HG02763 (cell line): ENCODE measurements around the gene COA1.
"Not testable (repeated sequence)": the region's sequence is repeated elsewhere in the genome, so short reads cannot be mapped to it uniquely, and the experiment has no call there.

ENCODE experiments used
- ATAC-seq: cut with Tn5 transposase; IDR thresholded peaks from one replicate; pipeline ENCODE4 v1.9.1; 2021; ENCODE audit warnings: mild to moderate bottlenecking, moderate library complexity; ENCODE audit not compliant: unreplicated experiment

Gene COA1

GRCh38 chr7:43758822-43759683, 29.7 kb upstream of the COA1 start:
- ATAC-seq, result peak; percentile 45

GRCh38 chr7:43758029-43758821, 28.9 kb upstream of the COA1 start, which contains the start of gene BLVRA:
Gene BLVRA (plus strand): TSS chr7:43758680. CDS start chr7:43771159, 12,479 bp downstream.
- peak; percentile 76 for ATAC-seq

- no peak for ATAC-seq
Measured at GRCh38 chr7:43757073-43757720, 27.9 kb upstream of the COA1 start.

- no peak for ATAC-seq
Measured at GRCh38 chr7:43756368-43757072, 27.2 kb upstream of the COA1 start.

GRCh38 chr7:43754596-43754995, 25.3 kb upstream of the COA1 start:
- ATAC-seq, result no peak

- no peak for ATAC-seq
Measured at GRCh38 chr7:43753843-43754242, 24.5 kb upstream of the COA1 start.

GRCh38 chr7:43753271-43753810, 24.0 kb upstream of the COA1 start:
- no peak for ATAC-seq

- ATAC-seq, result no peak
Measured at GRCh38 chr7:43752411-43752810, 23.1 kb upstream of the COA1 start.

- ATAC-seq, result no peak
Measured at GRCh38 chr7:43750016-43750887, 20.9 kb upstream of the COA1 start.

- ATAC-seq, result no peak
Measured at GRCh38 chr7:43749383-43749940, 20.1 kb upstream of the COA1 start.

- ATAC-seq, result no peak
Measured at GRCh38 chr7:43747328-43748105, 18.2 kb upstream of the COA1 start.

- ATAC-seq, result no peak
Measured at GRCh38 chr7:43742692-43743091, 13.4 kb upstream of the COA1 start.

- no peak for ATAC-seq
Measured at GRCh38 chr7:43737467-43738127, 8.3 kb upstream of the COA1 start.

GRCh38 chr7:43735802-43736603, 6.7 kb upstream of the COA1 start:
- peak; percentile 74 for ATAC-seq

- ATAC-seq, result no peak
Measured at GRCh38 chr7:43735403-43735801, 6.1 kb upstream of the COA1 start.

- ATAC-seq, result not testable (repeated sequence)
Measured at GRCh38 chr7:43734575-43735332, 5.4 kb upstream of the COA1 start.
